SK-N-SH (cell line): ENCODE results near the gene KRTAP21-1. TPM values are rescaled to one million over a fixed set of nuclear protein-coding genes. Genes with fewer than 3 reads are reported as not detected.

ENCODE experiments used
- CTCF ChIA-PET: fragments of 300-600, 350-600 bp; formaldehyde crosslinking; extraction: SDS; loops from one replicate; lab custom pipeline; 2021; lab: Yijun Ruan, JAX
- POLR2A ChIA-PET: fragments of 350-600 bp; sonication (Branson Sonifier 250); formaldehyde crosslinking; extraction: SDS; loops from one replicate; lab custom pipeline; 2020; ENCODE audit warnings: antibody characterized with exemption, inconsistent platforms; lab: Yijun Ruan, JAX
- DNase-seq: peaks from one replicate; pipeline ENCODE4 v3.0.0; 2012
- H2AFZ ChIP-seq: fragments of 200-600 bp; sonication (generic); 2 replicates; pipeline ENCODE4 v1.8.1; 2016; ENCODE audit warnings: antibody characterized with exemption, mild to moderate bottlenecking, low read depth
- H3F3A ChIP-seq: fragments of 200-600 bp; sonication (generic); replicated peaks from 2 replicates; pipeline ENCODE3; 2016; ENCODE audit warnings: antibody characterized with exemption, mild to moderate bottlenecking; ENCODE audit not compliant: insufficient read depth
- H3K27ac ChIP-seq, 2 experiments: fragments of 200-500 bp in 1 of 2; fragments of 200-600 bp in 1 of 2; sonication (Bioruptor generic) in 1 of 2; sonication (generic), shearing (Covaris generic) in 1 of 2; 2 replicates each; pipeline versions ENCODE4 v1.5.1 to v1.6.1; 2014 to 2016; ENCODE audit warnings: low read depth in 2 of 2, inconsistent platforms in 1 of 2, low read length in 1 of 2, mild to moderate bottlenecking in 1 of 2, mixed read lengths in 1 of 2
- H3K27me3 ChIP-seq: fragments of 200-600 bp; sonication (generic), shearing (Covaris generic); 2 replicates; pipeline ENCODE4 v1.6.1; 2016; ENCODE audit warnings: mixed run types; ENCODE audit not compliant: insufficient read depth
- H3K36me3 ChIP-seq, 2 experiments: fragments of 200-500 bp in 1 of 2; fragments of 200-600 bp in 1 of 2; sonication (Bioruptor generic) in 1 of 2; sonication (generic) in 1 of 2; replicated peaks in 1 of 2; 2 replicates each; pipeline versions ENCODE3 to v1.5.1; 2014 to 2016; ENCODE audit warnings: low read length in 1 of 2, mild to moderate bottlenecking in 1 of 2; ENCODE audit not compliant: insufficient read depth in 2 of 2, control insufficient read depth in 1 of 2
- H3K4me1 ChIP-seq, 2 experiments: fragments of 200-500 bp in 1 of 2; fragments of 200-600 bp in 1 of 2; sonication (Bioruptor generic) in 1 of 2; sonication (generic), shearing (Covaris generic) in 1 of 2; 2 replicates each; pipeline versions ENCODE4 v1.5.1 to v1.6.1; 2014 to 2016; ENCODE audit warnings: low read depth in 1 of 2, low read length in 1 of 2, mixed run types in 1 of 2; ENCODE audit not compliant: insufficient read depth in 2 of 2, control insufficient read depth in 1 of 2
- H3K4me2 ChIP-seq: fragments of 200-600 bp; sonication (generic), shearing (Covaris generic); 2 replicates; pipeline ENCODE4 v1.6.1; 2017; ENCODE audit warnings: mixed run types
- H3K4me3 ChIP-seq, 2 experiments: fragments of 200-500 bp in 1 of 2; fragments of 200-600 bp in 1 of 2; sonication (Bioruptor generic) in 1 of 2; sonication (generic), shearing (Covaris generic) in 1 of 2; 2 replicates each; pipeline versions ENCODE4 v1.5.1 to v1.8.1; 2014 to 2016; ENCODE audit warnings: low read depth in 2 of 2, inconsistent platforms in 1 of 2, low read length in 1 of 2, mild to moderate bottlenecking in 1 of 2, mixed read lengths in 1 of 2, moderate library complexity in 1 of 2
- H3K79me2 ChIP-seq: fragments of 200-600 bp; sonication (generic); 2 replicates; pipeline ENCODE4 v1.8.1; 2017; ENCODE audit warnings: mild to moderate bottlenecking; ENCODE audit not compliant: insufficient read depth
- H3K9ac ChIP-seq: fragments of 200-600 bp; sonication (generic); 2 replicates; pipeline ENCODE4 v1.6.1; 2017; ENCODE audit warnings: mixed run types
- H3K9me2 ChIP-seq: fragments of 200-600 bp; sonication (generic); 2 replicates; pipeline ENCODE4 v1.6.1; 2017; ENCODE audit warnings: mixed run types
- H3K9me3 ChIP-seq: fragments of 200-600 bp; sonication (generic); 2 replicates; pipeline ENCODE4 v1.6.1; 2017; ENCODE audit warnings: mixed run types, mild to moderate bottlenecking, moderate library complexity
- H4K20me1 ChIP-seq: fragments of 200-600 bp; sonication (generic); 2 replicates; pipeline ENCODE4 v1.6.1; 2017; ENCODE audit warnings: mild to moderate bottlenecking, mixed run types; ENCODE audit not compliant: insufficient read depth
- CHD2 ChIP-seq: fragments of 150-350 bp; IDR thresholded peaks from 2 replicates; pipeline ENCODE4 v1.6.1; 2018; ENCODE audit warnings: low read length; ENCODE audit not compliant: partially characterized antibody
- EZH2phosphoT487 ChIP-seq: fragments of 200-600 bp; sonication (generic); IDR thresholded peaks from 2 replicates; pipeline ENCODE4 v1.6.1; 2017; ENCODE audit warnings: low read depth, mixed run types, mild to moderate bottlenecking, antibody characterized with exemption, moderate library complexity, borderline replicate concordance
- FOSL2 ChIP-seq: IDR thresholded peaks from 2 replicates; pipeline ENCODE4 v1.4.0; 2012; ENCODE audit warnings: low read depth, mild to moderate bottlenecking, moderate library complexity, borderline replicate concordance
- GABPA ChIP-seq: IDR thresholded peaks from 2 replicates; pipeline ENCODE4 v1.4.0; 2012; ENCODE audit warnings: low read depth, mild to moderate bottlenecking
- GATA2 ChIP-seq: sonication (generic); formaldehyde crosslinking; IDR thresholded peaks from 2 replicates; pipeline ENCODE4 v1.5.0; 2020; ENCODE audit warnings: mild to moderate bottlenecking, missing genetic modification reagents
- MXI1 ChIP-seq: IDR thresholded peaks from 2 replicates; pipeline ENCODE4 v1.6.1; 2012; ENCODE audit warnings: mild to moderate bottlenecking, low read depth, low read length, improper control_type of control experiment
- NFIC ChIP-seq: IDR thresholded peaks from 2 replicates; pipeline ENCODE4 v1.4.0; 2012; ENCODE audit warnings: borderline replicate concordance
- NRF1 ChIP-seq: IDR thresholded peaks from 2 replicates; pipeline ENCODE4 v1.6.1; 2012; ENCODE audit warnings: low read depth, mild to moderate bottlenecking, low read length
- RAD21 ChIP-seq: IDR thresholded peaks from 2 replicates; pipeline ENCODE4 v1.6.1; 2012; ENCODE audit warnings: mild to moderate bottlenecking, low read length
- RFX5 ChIP-seq: IDR thresholded peaks from 2 replicates; pipeline ENCODE4 v1.6.1; 2012; ENCODE audit warnings: mild to moderate bottlenecking, improper control_type of control experiment, low read length
- RXRA ChIP-seq: IDR thresholded peaks from 2 replicates; pipeline ENCODE4 v1.4.0; 2012; ENCODE audit warnings: low read depth, mild to moderate bottlenecking, borderline replicate concordance
- SMC3 ChIP-seq: IDR thresholded peaks from 2 replicates; pipeline ENCODE4 v1.6.1; 2012; ENCODE audit warnings: low read depth, low read length, improper control_type of control experiment
- TCF12 ChIP-seq: IDR thresholded peaks from 2 replicates; pipeline ENCODE4 v1.4.0; 2012
- WGBS: methylation state at CpG from one replicate; pipeline ENCODE4 v1.1.6; 2017; ENCODE audit warnings: low lambda C conversion rate; 5-methylcytosine and 5-hydroxymethylcytosine counted together
- polyA plus RNA-seq, 3 experiments: library from polyadenylated mRNA; depleted of rRNA; stranded (reverse); fragments of >200 nt; gene quantifications; 2 replicates each; pipeline ENCODE4 v1.2.3, GENCODE V29; 2012
- TF ChIP-seq, protein P1 (sequence below): fragments of 150-350 bp; IDR thresholded peaks from 2 replicates; pipeline ENCODE4 v1.6.1; 2017; ENCODE audit warnings: antibody characterized with exemption, low read length, low read depth, borderline replicate concordance
- TF ChIP-seq, protein P2 (sequence below): IDR thresholded peaks from 2 replicates; pipeline ENCODE4 v1.4.0; 2012; ENCODE audit warnings: low read depth
- TF ChIP-seq, protein P3 (sequence below): IDR thresholded peaks from 2 replicates; pipeline ENCODE4 v1.6.1; 2012; ENCODE audit warnings: mild to moderate bottlenecking, low read depth, low read length, moderate library complexity

Gene KRTAP21-1
- polyA plus RNA-seq, 1 of the 3 experiments (the other 2 are of a cell fraction) = not detected

DNA sequence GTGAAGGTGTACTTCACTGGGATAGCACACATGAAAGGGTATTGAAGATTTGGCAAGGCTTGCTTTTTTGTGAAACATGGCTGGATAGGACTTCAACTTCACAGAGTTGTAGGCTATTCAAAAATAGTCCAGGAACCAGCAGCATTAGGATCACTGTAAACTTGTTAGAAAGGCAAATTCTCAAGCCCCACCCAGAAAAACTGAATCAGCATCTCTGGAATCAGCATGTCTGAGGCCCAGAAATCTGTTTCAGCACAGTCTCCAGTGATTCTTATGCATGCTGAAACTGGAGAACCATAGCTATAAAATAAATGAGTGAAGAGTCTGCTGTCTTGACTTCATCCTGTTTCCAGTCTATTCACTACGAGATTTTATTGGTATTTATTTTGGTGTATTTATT, 28.5 kb downstream of the KRTAP21-1 start:
- H3K4me2 ChIP-seq = no peak overlapping the region
- CTCF ChIA-PET = no interaction called here
- no peaks in the 10 kb centered on the region for H3K36me3 ChIP-seq
- no peak overlapping the region for H2AFZ ChIP-seq
- POLR2A ChIA-PET = no interaction called here
- no peak overlapping the region for H3K4me3 ChIP-seq
- no peaks in the 10 kb centered on the region for H3K9me3 ChIP-seq
- DNase-seq = no peak
- H3K27me3 ChIP-seq = no peaks in the 10 kb centered on the region
- no peaks in the 10 kb centered on the region for H3K9me2 ChIP-seq
- H3K79me2 ChIP-seq = no peaks in the 10 kb centered on the region
- peaks cover 4% of the 10 kb centered on the region for H3F3A ChIP-seq
- no peak overlapping the region for H3K9ac ChIP-seq
- TF ChIP-seq NRF1 (no peak), RXRA (no peak), RFX5 (no peak), FOSL2 (no peak), GABPA (no peak), TCF12 (no peak), MXI1 (no peak), RAD21 (no peak), SMC3 (no peak), GATA2 (CRISPR knock-in tag) (no peak), NFIC (no peak), EZH2phosphoT487 (no peak), CHD2 (no peak)
- TF ChIP-seq, protein P1, sequence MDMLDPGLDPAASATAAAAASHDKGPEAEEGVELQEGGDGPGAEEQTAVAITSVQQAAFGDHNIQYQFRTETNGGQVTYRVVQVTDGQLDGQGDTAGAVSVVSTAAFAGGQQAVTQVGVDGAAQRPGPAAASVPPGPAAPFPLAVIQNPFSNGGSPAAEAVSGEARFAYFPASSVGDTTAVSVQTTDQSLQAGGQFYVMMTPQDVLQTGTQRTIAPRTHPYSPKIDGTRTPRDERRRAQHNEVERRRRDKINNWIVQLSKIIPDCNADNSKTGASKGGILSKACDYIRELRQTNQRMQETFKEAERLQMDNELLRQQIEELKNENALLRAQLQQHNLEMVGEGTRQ = no peak
- TF ChIP-seq, protein P2, sequence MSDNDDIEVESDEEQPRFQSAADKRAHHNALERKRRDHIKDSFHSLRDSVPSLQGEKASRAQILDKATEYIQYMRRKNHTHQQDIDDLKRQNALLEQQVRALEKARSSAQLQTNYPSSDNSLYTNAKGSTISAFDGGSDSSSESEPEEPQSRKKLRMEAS = no peak
- TF ChIP-seq, protein P3, sequence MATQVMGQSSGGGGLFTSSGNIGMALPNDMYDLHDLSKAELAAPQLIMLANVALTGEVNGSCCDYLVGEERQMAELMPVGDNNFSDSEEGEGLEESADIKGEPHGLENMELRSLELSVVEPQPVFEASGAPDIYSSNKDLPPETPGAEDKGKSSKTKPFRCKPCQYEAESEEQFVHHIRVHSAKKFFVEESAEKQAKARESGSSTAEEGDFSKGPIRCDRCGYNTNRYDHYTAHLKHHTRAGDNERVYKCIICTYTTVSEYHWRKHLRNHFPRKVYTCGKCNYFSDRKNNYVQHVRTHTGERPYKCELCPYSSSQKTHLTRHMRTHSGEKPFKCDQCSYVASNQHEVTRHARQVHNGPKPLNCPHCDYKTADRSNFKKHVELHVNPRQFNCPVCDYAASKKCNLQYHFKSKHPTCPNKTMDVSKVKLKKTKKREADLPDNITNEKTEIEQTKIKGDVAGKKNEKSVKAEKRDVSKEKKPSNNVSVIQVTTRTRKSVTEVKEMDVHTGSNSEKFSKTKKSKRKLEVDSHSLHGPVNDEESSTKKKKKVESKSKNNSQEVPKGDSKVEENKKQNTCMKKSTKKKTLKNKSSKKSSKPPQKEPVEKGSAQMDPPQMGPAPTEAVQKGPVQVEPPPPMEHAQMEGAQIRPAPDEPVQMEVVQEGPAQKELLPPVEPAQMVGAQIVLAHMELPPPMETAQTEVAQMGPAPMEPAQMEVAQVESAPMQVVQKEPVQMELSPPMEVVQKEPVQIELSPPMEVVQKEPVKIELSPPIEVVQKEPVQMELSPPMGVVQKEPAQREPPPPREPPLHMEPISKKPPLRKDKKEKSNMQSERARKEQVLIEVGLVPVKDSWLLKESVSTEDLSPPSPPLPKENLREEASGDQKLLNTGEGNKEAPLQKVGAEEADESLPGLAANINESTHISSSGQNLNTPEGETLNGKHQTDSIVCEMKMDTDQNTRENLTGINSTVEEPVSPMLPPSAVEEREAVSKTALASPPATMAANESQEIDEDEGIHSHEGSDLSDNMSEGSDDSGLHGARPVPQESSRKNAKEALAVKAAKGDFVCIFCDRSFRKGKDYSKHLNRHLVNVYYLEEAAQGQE = no peak
- 61% methylated on average over 1 of the region's 1 CpG for WGBS
- no peak overlapping the region for H3K27ac ChIP-seq
- no peaks in the 10 kb centered on the region for H3K4me1 ChIP-seq
- H4K20me1 ChIP-seq = no peaks in the 10 kb centered on the region
